ENCODE results near the gene PLAAT5. TPM values are rescaled to one million over a fixed set of nuclear protein-coding genes. Genes with fewer than 3 reads are reported as not detected.

Gene PLAAT5
- total RNA-seq, 1 donor = 0.18 TPM

DNA sequence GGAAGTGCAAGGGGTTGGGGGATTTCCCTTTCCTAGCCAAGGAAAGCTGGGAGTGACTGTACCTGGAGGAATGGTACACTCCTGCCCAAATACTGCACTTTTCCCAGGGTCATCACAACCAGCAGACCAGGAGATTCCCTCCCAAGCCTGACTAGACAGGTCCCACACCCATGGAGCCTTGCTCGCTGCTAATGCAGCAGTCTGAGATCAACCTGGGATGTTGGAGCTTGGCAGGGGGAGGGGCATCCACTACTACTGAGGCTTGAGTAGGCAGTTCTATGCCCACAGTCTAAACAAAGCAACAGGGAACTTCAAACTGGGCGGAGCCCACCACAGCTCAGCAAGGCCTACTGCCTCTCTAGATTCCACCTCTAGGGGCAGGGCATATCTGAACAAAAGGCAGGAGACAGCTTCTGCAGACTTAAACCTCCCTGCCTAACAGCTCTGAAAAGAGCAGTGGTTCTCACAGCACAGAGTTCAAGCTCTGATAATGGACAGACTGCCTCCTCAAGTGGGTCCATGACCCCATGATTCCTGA lies 62.9 kb downstream of the PLAAT5 start:
- TF ChIP-seq, protein P1, sequence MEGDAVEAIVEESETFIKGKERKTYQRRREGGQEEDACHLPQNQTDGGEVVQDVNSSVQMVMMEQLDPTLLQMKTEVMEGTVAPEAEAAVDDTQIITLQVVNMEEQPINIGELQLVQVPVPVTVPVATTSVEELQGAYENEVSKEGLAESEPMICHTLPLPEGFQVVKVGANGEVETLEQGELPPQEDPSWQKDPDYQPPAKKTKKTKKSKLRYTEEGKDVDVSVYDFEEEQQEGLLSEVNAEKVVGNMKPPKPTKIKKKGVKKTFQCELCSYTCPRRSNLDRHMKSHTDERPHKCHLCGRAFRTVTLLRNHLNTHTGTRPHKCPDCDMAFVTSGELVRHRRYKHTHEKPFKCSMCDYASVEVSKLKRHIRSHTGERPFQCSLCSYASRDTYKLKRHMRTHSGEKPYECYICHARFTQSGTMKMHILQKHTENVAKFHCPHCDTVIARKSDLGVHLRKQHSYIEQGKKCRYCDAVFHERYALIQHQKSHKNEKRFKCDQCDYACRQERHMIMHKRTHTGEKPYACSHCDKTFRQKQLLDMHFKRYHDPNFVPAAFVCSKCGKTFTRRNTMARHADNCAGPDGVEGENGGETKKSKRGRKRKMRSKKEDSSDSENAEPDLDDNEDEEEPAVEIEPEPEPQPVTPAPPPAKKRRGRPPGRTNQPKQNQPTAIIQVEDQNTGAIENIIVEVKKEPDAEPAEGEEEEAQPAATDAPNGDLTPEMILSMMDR (IDR thresholded peaks at IDR 0.05; ENCODE audit: insufficient read depth, low read length) = no peak
- no peak overlapping the region for H3K4me3 ChIP-seq (ENCODE audit: low read depth, low read length)
- DNase-seq (ENCODE audit: low read depth) = no peak

DNA sequence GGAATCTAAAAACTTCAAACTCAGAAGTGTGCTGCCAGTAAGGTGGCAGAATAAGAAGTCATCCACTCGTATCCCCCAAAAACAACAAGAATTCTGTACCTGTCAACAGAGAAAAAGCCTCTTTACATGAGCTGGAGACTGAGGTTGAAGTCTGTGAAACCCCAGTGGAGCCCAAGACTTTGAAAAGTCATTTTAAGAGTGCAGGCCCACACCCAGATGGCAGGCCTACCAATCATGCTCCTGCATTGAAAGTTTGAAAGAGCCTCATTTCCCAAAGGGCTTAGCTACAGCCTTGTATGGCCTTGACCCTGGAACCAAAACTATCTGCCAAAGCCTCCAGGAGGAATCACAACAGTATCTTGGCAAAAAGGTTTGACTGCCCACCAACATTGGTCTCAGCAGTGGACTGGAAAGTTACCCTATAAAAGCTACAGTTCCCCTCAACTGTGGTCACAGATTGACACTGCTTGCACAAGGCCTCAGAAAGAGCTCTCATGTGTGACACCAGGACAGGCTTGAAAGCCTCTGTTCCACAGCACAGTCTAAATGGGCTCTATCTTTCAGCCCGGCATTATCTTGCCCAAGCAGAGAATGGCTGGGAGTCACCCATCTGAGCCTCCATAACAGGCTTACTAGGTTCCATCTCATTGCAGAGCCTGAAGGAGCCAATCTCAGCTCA lies 73.7 kb downstream of the PLAAT5 start:
- TF ChIP-seq, protein P1 (IDR thresholded peaks at IDR 0.05; ENCODE audit: insufficient read depth, low read length) = no peak
- no peak for DNase-seq (ENCODE audit: low read depth)

More for the DNA sequence above, 73.7 kb downstream of the PLAAT5 start:
- H3K4me3 ChIP-seq (ENCODE audit: low read depth, low read length) = no peak overlapping the region

Other genes with a start within 250 kb of the PLAAT5 start
- gene SLC22A25, start 247.6 kb downstream of the PLAAT5 start, total RNA-seq (ENCODE audit: low replicate concordance) = not detected in 2 replicates
- gene SLC22A9, start 121.4 kb downstream of the PLAAT5 start, total RNA-seq (ENCODE audit: low replicate concordance) = not detected in 2 replicates
- 1.3 TPM in 1 of 2 replicates, not detected in the other for gene LGALS12, start 14.9 kb upstream of the PLAAT5 start, total RNA-seq (ENCODE audit: low replicate concordance)
- 16.6 and 233 TPM in 2 replicates for gene PLAAT4, start 45.6 kb upstream of the PLAAT5 start, total RNA-seq (ENCODE audit: low replicate concordance)
- gene PLAAT2, start 72.2 kb upstream of the PLAAT5 start, total RNA-seq (ENCODE audit: low replicate concordance) = not detected in 2 replicates
- gene PLAAT3, start 123.3 kb upstream of the PLAAT5 start, total RNA-seq (ENCODE audit: low replicate concordance) = 9.0 and 71.9 TPM in 2 replicates
- gene ATL3, start 180.2 kb upstream of the PLAAT5 start, total RNA-seq (ENCODE audit: low replicate concordance) = 298 and 320 TPM in 2 replicates
- gene RTN3, start 190.3 kb upstream of the PLAAT5 start, total RNA-seq (ENCODE audit: low replicate concordance) = 151 and 168 TPM in 2 replicates

Measured in fibroblast of the aortic adventitia (primary cell).